H9 (cell line): ENCODE data around the gene SQSTM1. TPM values are rescaled to one million over a fixed set of nuclear protein-coding genes. Genes with fewer than 3 reads are reported as not detected.
A peak's percentile ranks its signal among the peaks of the same experiment; 100 is the strongest.

Source experiments
- DNase-seq: peaks from one replicate; pipeline ENCODE4 v3.0.0-alpha.2; 2017
- H2AFZ ChIP-seq: one replicate; pipeline ENCODE4 v1.6.1; 2013; ENCODE audit warnings: mild to moderate bottlenecking, low read length, control low read depth, moderate library complexity
- H2AK5ac ChIP-seq: 2 replicates; pipeline ENCODE4 v1.6.1; 2013; ENCODE audit warnings: low read length, control low read depth, mixed read lengths; ENCODE audit not compliant: insufficient read length
- H2BK120ac ChIP-seq: one replicate; pipeline ENCODE4 v1.6.1; 2013; ENCODE audit warnings: low read depth, mild to moderate bottlenecking, low read length, control low read depth, inconsistent platforms; ENCODE audit not compliant: poor library complexity, severe bottlenecking
- H2BK12ac ChIP-seq: 2 replicates; pipeline ENCODE4 v1.6.1; 2013; ENCODE audit warnings: low read length, control low read depth, mixed read lengths, low read depth; ENCODE audit not compliant: insufficient read length
- H2BK15ac ChIP-seq: 2 replicates; pipeline ENCODE4 v1.6.1; 2013; ENCODE audit warnings: low read depth, low read length, control low read depth
- H2BK20ac ChIP-seq: one replicate; pipeline ENCODE4 v1.6.1; 2013; ENCODE audit warnings: low read depth, mild to moderate bottlenecking, low read length, control low read depth, inconsistent platforms; ENCODE audit not compliant: poor library complexity, severe bottlenecking
- H2BK5ac ChIP-seq: 2 replicates; pipeline ENCODE4 v1.6.1; 2013; ENCODE audit warnings: low read length, control low read depth, mixed read lengths; ENCODE audit not compliant: insufficient read length
- H3K14ac ChIP-seq: 2 replicates; pipeline ENCODE4 v1.6.1; 2013; ENCODE audit warnings: low read length, control low read depth; ENCODE audit not compliant: insufficient read depth
- H3K18ac ChIP-seq: 2 replicates; pipeline ENCODE4 v1.6.1; 2013; ENCODE audit warnings: low read depth, mild to moderate bottlenecking, mixed read lengths, low read length, control low read depth; ENCODE audit not compliant: insufficient read length
- H3K23ac ChIP-seq: 2 replicates; pipeline ENCODE4 v1.6.1; 2013; ENCODE audit warnings: low read length, control low read depth, mixed read lengths, low read depth; ENCODE audit not compliant: insufficient read length
- H3K23me2 ChIP-seq: 2 replicates; pipeline ENCODE4 v1.6.1; 2013; ENCODE audit warnings: low read depth, mild to moderate bottlenecking, mixed read lengths, low read length, control low read depth; ENCODE audit not compliant: insufficient read length, poor library complexity, severe bottlenecking
- H3K27ac ChIP-seq: 2 replicates; pipeline ENCODE4 v1.5.1; 2013; ENCODE audit warnings: low read length, control low read depth, mixed read lengths, low read depth; ENCODE audit not compliant: insufficient read length
- H3K27me3 ChIP-seq: 2 replicates; pipeline ENCODE4 v1.6.1; 2013; ENCODE audit warnings: low read length, control low read depth, inconsistent platforms; ENCODE audit not compliant: insufficient read depth
- H3K4ac ChIP-seq: 2 replicates; pipeline ENCODE4 v1.6.1; 2013; ENCODE audit warnings: low read depth, mild to moderate bottlenecking, control low read depth, inconsistent platforms, low read length, moderate library complexity
- H3K4me1 ChIP-seq: 2 replicates; pipeline ENCODE4 v1.6.1; 2013; ENCODE audit warnings: low read length, control low read depth, inconsistent platforms; ENCODE audit not compliant: insufficient read depth
- H3K4me2 ChIP-seq: 2 replicates; pipeline ENCODE4 v1.6.1; 2013; ENCODE audit warnings: low read length, control low read depth, mixed read lengths; ENCODE audit not compliant: insufficient read length, insufficient read depth
- H3K56ac ChIP-seq: 2 replicates; pipeline ENCODE4 v1.6.1; 2013; ENCODE audit warnings: low read depth, mild to moderate bottlenecking, mixed read lengths, low read length, control low read depth; ENCODE audit not compliant: insufficient read length
- H3K79me1 ChIP-seq: 2 replicates; pipeline ENCODE4 v1.6.1; 2013; ENCODE audit warnings: low read depth, mild to moderate bottlenecking, moderate library complexity, low read length, control low read depth, inconsistent platforms; ENCODE audit not compliant: insufficient read depth, poor library complexity, severe bottlenecking
- H3K79me2 ChIP-seq: 2 replicates; pipeline ENCODE4 v1.6.1; 2013; ENCODE audit warnings: low read length, control low read depth, inconsistent platforms; ENCODE audit not compliant: insufficient read depth
- H3K9ac ChIP-seq: 2 replicates; pipeline ENCODE4 v1.6.1; 2013; ENCODE audit warnings: low read length, control low read depth, mixed read lengths; ENCODE audit not compliant: insufficient read length; ENCODE audit errors: extremely low read depth
- H3K9me3 ChIP-seq: one replicate; pipeline ENCODE4 v1.6.1; 2013; ENCODE audit warnings: low read depth, low read length, inconsistent platforms; ENCODE audit not compliant: control insufficient read depth
- H3T11ph ChIP-seq: one replicate; pipeline ENCODE4 v1.6.1; 2013; ENCODE audit warnings: mild to moderate bottlenecking, low read length, control low read depth, inconsistent platforms
- H4K20me1 ChIP-seq: one replicate; pipeline ENCODE4 v1.6.1; 2013; ENCODE audit not compliant: control insufficient read depth, insufficient read length, insufficient read depth
- H4K5ac ChIP-seq: 2 replicates; pipeline ENCODE4 v1.6.1; 2013; ENCODE audit warnings: low read depth, mild to moderate bottlenecking, mixed read lengths, low read length, control low read depth; ENCODE audit not compliant: insufficient read length
- H4K8ac ChIP-seq: replicated peaks from 2 replicates; pipeline ENCODE4 v1.6.1; 2013; ENCODE audit warnings: low read length, control low read depth, mixed read lengths, low read depth; ENCODE audit not compliant: insufficient read length
- H4K91ac ChIP-seq: 2 replicates; pipeline ENCODE4 v1.6.1; 2013; ENCODE audit warnings: low read depth, mild to moderate bottlenecking, moderate library complexity, mixed read lengths, low read length, control low read depth; ENCODE audit not compliant: insufficient read length
- H3K27ac Mint-ChIP-seq, 3 experiments: 2 replicates in 2 of 3; 3 replicates in 1 of 3; pipeline ENCODE4 v1.8.0; 2020 to 2021; ENCODE audit warnings: mixed read lengths in 3 of 3, mild to moderate bottlenecking in 1 of 3, moderate library complexity in 1 of 3
- H3K27me3 Mint-ChIP-seq: 2 replicates; pipeline ENCODE4 v1.8.0; 2021; ENCODE audit warnings: low read depth, mild to moderate bottlenecking, moderate library complexity, mixed read lengths
- H3K36me3 Mint-ChIP-seq, 3 experiments: 2 replicates in 2 of 3; 3 replicates in 1 of 3; pipeline ENCODE4 v1.8.0; 2020 to 2021; ENCODE audit warnings: low read depth in 3 of 3, mixed read lengths in 3 of 3; ENCODE audit not compliant: insufficient read depth in 1 of 3
- H3K4me1 Mint-ChIP-seq, 2 experiments: 2 replicates each; pipeline ENCODE4 v1.8.0; 2020; ENCODE audit warnings: mixed read lengths in 2 of 2
- H3K4me3 Mint-ChIP-seq, 2 experiments: 2 replicates in 1 of 2; 3 replicates in 1 of 2; pipeline ENCODE4 v1.8.0; 2020 to 2021; ENCODE audit warnings: mild to moderate bottlenecking in 2 of 2, mixed read lengths in 2 of 2, moderate library complexity in 1 of 2
- H3K9me3 Mint-ChIP-seq, 2 experiments: 2 replicates in 1 of 2; 3 replicates in 1 of 2; pipeline ENCODE4 v1.8.0; 2020; ENCODE audit warnings: mild to moderate bottlenecking in 2 of 2, mixed read lengths in 2 of 2, moderate library complexity in 1 of 2
- CTCF ChIP-seq: fragments of 200-600 bp; sonication (generic); conservative IDR thresholded peaks from 3 replicates; pipeline ENCODE4 v1.8.0; 2021; ENCODE audit warnings: antibody characterized with exemption, mild to moderate bottlenecking
- WGBS: extraction: QIAGEN DNeasy Blood & Tissue Kit; methylation state at CpG from one replicate; pipeline ENCODE4 v1.1.7; 2013; ENCODE audit warnings: missing lambda C conversion rate, low lambda C conversion rate, mixed read lengths; ENCODE audit not compliant: insufficient read length; ENCODE audit errors: extremely low coverage; 5-methylcytosine and 5-hydroxymethylcytosine counted together
- total RNA-seq: library from RNA; stranded (reverse); gene quantifications from 2 replicates; pipeline ENCODE4 v1.2.1, GENCODE V29; 2021

Gene SQSTM1
- total RNA-seq, 1 experiment from 2014 or later, result 144 TPM

DNA sequence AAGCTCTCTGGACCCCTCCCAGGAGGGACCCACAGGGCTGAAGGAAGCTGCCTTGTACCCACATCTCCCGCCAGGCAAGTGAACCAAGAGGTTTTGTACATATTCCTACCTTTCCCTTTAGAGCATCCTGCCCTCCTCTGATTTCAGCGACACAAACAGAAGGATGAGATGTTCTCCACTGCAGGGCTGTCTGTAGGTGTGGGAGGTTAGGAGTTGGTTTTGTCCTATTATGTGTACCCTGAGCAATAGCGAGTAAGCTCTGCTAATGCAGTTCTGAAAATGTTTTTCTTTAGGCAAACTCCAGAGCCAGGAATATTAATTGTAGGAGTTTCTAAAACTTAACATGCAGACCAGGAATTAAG lies 13.0 kb downstream of the SQSTM1 start:
- H3K56ac ChIP-seq, result no peak overlapping the region
- no CpG with 5 or more reads among the region's 3 CpGs for whole genome bisulfite sequencing
- H3K4me1 ChIP-seq, result peaks cover 8% of the 10 kb centered on the region; the same call in 1 of the 2 replicates
- no peak overlapping the region for H3K27ac ChIP-seq
- H3K79me1 ChIP-seq, result no peaks in the 10 kb centered on the region
- no peaks in the 10 kb centered on the region for H4K20me1 ChIP-seq
- H3K23me2 ChIP-seq, result no peaks in the 10 kb centered on the region
- no peak overlapping the region for H4K8ac ChIP-seq
- peaks cover 12 to 13% of the 10 kb centered on the region in 2 experiments for H3K4me1 Mint-ChIP-seq
- H2BK5ac ChIP-seq, result no peak overlapping the region
- H2BK20ac ChIP-seq, result no peak overlapping the region
- no peak overlapping the region for H3K4ac ChIP-seq
- no peak overlapping the region for H2BK15ac ChIP-seq
- H3K79me2 ChIP-seq, result no peaks in the 10 kb centered on the region
- H3K9me3 Mint-ChIP-seq, result peaks cover 5 to 14% of the 10 kb centered on the region in 2 experiments; a peak in 4 of 5 replicates
- H3K23ac ChIP-seq, result no peak overlapping the region
- H3K27me3 Mint-ChIP-seq, result no peaks in the 10 kb centered on the region; the same call in 1 of the 2 replicates
- H3K18ac ChIP-seq, result no peak overlapping the region
- no peak overlapping the region for H3T11ph ChIP-seq
- TF ChIP-seq CTCF, result no peak
- no peak overlapping the region for H3K4me2 ChIP-seq
- DNase-seq, result no peak
- H3K27me3 ChIP-seq, result no peaks in the 10 kb centered on the region
- no peak overlapping the region for H4K5ac ChIP-seq
- H2AK5ac ChIP-seq, result no peak overlapping the region
- no peak overlapping the region for H2BK12ac ChIP-seq
- no peak overlapping the region for H3K9ac ChIP-seq
- H3K4me3 Mint-ChIP-seq, result no peak overlapping the region
- H3K9me3 ChIP-seq, result no peaks in the 10 kb centered on the region
- no peak overlapping the region for H3K14ac ChIP-seq
- H2AFZ ChIP-seq, result no peak overlapping the region
- no peak overlapping the region for H4K91ac ChIP-seq
- peaks cover 69 to 96% (median 90%) of the 10 kb centered on the region in 3 experiments for H3K36me3 Mint-ChIP-seq
- H2BK120ac ChIP-seq, result no peak overlapping the region
- H3K27ac Mint-ChIP-seq, result peak overlapping the region in 1 of 3 experiments; percentile 74; a peak in 3 of 7 replicates
